Measurements from ENCODE around the gene KRT28. TPM values are rescaled to one million over a fixed set of nuclear protein-coding genes. Genes with fewer than 3 reads are reported as not detected.

Gene KRT28, protein sequence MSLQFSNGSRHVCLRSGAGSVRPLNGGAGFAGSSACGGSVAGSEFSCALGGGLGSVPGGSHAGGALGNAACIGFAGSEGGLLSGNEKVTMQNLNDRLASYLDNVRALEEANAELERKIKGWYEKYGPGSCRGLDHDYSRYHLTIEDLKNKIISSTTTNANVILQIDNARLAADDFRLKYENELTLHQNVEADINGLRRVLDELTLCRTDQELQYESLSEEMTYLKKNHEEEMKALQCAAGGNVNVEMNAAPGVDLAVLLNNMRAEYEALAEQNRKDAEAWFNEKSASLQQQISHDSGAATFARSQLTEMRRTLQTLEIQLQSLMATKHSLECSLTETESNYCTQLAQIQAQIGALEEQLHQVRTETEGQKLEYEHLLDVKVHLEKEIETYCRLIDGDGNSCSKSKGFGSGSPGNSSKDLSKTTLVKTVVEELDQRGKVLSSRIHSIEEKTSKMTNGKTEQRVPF
- polyA plus RNA-seq (2012; ENCODE audit: insufficient read depth, insufficient read length, low read depth), result not detected

GRCh38 chr17:40799859-40800258 lies at the start of gene KRT28:
KRT28 (minus strand) TSS chr17:40799959; CDS start chr17:40799893, 66 bp downstream.
- Histone ChIP-seq H3K4me1 (no peaks in the 10 kb centered on the region), H3K9me3 (no peaks in the 10 kb centered on the region), H3K27me3 (peaks cover 84% of the 10 kb centered on the region), H3K36me3 (no peaks in the 10 kb centered on the region), H3K4me3 (ENCODE audit: low read depth, low read length) (no peak within 1 kb of the TSS)
- TF ChIP-seq, protein P1, sequence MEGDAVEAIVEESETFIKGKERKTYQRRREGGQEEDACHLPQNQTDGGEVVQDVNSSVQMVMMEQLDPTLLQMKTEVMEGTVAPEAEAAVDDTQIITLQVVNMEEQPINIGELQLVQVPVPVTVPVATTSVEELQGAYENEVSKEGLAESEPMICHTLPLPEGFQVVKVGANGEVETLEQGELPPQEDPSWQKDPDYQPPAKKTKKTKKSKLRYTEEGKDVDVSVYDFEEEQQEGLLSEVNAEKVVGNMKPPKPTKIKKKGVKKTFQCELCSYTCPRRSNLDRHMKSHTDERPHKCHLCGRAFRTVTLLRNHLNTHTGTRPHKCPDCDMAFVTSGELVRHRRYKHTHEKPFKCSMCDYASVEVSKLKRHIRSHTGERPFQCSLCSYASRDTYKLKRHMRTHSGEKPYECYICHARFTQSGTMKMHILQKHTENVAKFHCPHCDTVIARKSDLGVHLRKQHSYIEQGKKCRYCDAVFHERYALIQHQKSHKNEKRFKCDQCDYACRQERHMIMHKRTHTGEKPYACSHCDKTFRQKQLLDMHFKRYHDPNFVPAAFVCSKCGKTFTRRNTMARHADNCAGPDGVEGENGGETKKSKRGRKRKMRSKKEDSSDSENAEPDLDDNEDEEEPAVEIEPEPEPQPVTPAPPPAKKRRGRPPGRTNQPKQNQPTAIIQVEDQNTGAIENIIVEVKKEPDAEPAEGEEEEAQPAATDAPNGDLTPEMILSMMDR (IDR thresholded peaks at IDR 0.05; ENCODE audit: low read depth, low read length), result no peak
- no peak for DNase-seq

DNA sequence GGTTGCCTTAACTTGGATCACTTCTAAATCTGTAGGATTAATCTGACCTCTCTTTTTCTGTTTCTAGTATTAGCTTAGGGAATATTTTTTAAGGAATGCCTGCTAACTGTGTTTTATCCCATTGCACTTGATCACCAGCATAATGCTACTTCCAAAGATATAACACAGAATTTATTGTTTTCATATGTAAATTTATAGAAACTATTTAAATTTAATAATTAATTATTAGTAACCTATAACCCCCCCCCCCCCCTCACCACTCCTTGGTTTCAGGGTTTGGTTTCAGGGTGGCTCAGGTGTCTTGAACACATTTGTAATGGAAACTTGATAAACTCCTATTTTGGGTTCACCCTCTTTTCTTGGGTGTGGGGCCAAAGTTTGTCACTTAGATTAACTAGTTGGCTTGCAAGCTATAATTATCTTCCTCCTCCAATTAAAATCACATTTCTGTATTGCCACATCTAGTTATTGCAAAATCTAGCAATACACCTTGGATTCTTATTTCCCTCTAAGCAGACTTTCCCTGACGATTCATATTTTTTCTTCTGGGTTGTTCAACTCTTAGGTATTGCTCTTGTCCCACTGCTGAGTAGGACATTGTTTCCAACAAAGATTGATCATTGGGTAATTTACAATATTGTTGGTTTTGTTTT lies 49.0 kb upstream of the KRT28 start:
- TF ChIP-seq, protein P1 (IDR thresholded peaks at IDR 0.05; ENCODE audit: low read depth, low read length), result no peak
- peaks cover 48% of the 10 kb centered on the region for H3K27me3 ChIP-seq
- no peak overlapping the region for H3K4me3 ChIP-seq (ENCODE audit: low read depth, low read length)
- DNase-seq, result no peak
- no peaks in the 10 kb centered on the region for H3K9me3 ChIP-seq
- no peaks in the 10 kb centered on the region for H3K4me1 ChIP-seq
- H3K36me3 ChIP-seq, result no peaks in the 10 kb centered on the region

DNA sequence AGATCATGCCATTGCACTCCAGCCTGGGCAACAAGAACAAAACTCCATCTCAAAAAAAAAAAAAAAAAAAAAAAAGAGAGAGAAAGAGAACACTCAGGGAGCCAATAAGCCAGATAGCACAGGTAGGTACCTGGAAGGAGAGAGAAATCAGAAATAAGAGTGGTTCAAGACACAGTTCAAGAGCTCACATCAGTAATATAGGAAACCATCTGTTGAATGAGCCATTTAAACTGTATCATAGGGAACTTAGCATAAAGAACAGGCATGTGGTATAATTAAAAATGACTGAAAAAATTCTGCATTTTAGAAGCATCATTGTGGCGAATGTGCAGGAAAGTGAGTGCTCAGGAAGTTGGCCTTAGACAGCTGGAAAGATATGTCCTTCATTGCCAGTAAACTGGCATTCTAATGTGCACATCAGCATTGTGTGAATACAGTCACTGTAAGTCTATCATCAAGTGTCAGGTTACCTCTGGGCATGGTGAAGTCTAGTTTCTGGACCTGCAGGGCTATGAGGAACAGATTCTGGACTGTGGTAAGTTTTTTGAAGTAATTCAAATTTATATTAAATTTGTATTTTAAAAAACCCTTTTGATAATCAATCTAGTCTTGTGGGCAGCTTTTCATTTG lies 46.9 kb upstream of the KRT28 start:
- TF ChIP-seq, protein P1 (IDR thresholded peaks at IDR 0.05; ENCODE audit: low read depth, low read length), result no peak
- Histone ChIP-seq H3K4me1 (no peaks in the 10 kb centered on the region), H3K4me3 (ENCODE audit: low read depth, low read length) (no peak overlapping the region)

GRCh38 chr17:40844671-40845107 lies 44.9 kb upstream of the KRT28 start:
- no peaks in the 10 kb centered on the region for H3K9me3 ChIP-seq
- no peaks in the 10 kb centered on the region for H3K4me1 ChIP-seq
- H3K36me3 ChIP-seq, result no peaks in the 10 kb centered on the region
- TF ChIP-seq, protein P1 (IDR thresholded peaks at IDR 0.05; ENCODE audit: low read depth, low read length), result no peak
- no peak for DNase-seq
- H3K4me3 ChIP-seq (ENCODE audit: low read depth, low read length), result no peak overlapping the region
- peaks cover 42% of the 10 kb centered on the region for H3K27me3 ChIP-seq

More for the DNA sequence above, 46.9 kb upstream of the KRT28 start:
- Histone ChIP-seq H3K27me3 (peaks cover 59% of the 10 kb centered on the region), H3K36me3 (no peaks in the 10 kb centered on the region), H3K9me3 (no peaks in the 10 kb centered on the region)
- no peak for DNase-seq

DNA sequence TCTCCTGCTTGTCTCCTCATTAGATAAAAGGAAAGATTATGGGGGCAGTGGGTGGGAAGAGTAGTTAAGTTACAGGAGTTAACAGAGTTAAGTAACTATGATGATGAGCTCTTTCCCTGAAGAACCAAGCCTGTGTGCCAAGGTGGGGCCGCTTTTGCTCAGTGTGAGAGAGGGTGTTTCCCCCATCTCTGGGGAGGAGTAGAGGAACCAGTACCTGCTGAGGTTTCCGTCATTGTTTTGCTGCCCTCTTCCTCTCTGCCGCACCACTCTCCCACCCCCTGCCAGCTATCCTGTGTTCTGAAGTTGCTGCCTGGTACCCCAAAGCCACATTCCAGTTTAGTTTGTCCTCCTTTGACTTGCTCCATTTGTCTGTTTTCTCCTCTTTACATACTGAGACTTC lies 43.5 kb upstream of the KRT28 start:
- Histone ChIP-seq H3K9me3 (no peaks in the 10 kb centered on the region), H3K27me3 (peaks cover 43% of the 10 kb centered on the region), H3K36me3 (no peaks in the 10 kb centered on the region), H3K4me3 (ENCODE audit: low read depth, low read length) (no peak overlapping the region), H3K4me1 (no peaks in the 10 kb centered on the region)
- DNase-seq, result no peak
- TF ChIP-seq, protein P1 (IDR thresholded peaks at IDR 0.05; ENCODE audit: low read depth, low read length), result no peak
